ENCODE results near the gene TULP1.

TULP1 gene

GRCh38 chr6:35512740-35513139 lies at the start of gene TULP1:
Gene TULP1, minus strand, starts transcription at chr6:35512896. Its CDS starts 38 bp downstream, at chr6:35512858.
- H3K36me3 ChIP-seq (ENCODE audit: control insufficient read depth in 5 of 5, insufficient read depth in 5 of 5, low read length in 5 of 5) = no peaks in the 10 kb centered on the region
- H3K4me3 ChIP-seq (ENCODE audit: low read depth in 1 of 5, low read length in 5 of 5) = no peak within 1 kb of the TSS
- H3K9ac ChIP-seq (ENCODE audit: low read length in 5 of 5) = no peak within 1 kb of the TSS
- H3K9me3 ChIP-seq (ENCODE audit: control insufficient read depth in 5 of 5, low read length in 5 of 5) = no peaks in the 10 kb centered on the region
- peaks cover 0 to 5% (median 0%) of the 10 kb centered on the region in 5 donors for H3K4me1 ChIP-seq (ENCODE audit: control insufficient read depth in 5 of 5, insufficient read depth in 5 of 5, low read length in 5 of 5)
- no peak within 1 kb of the TSS for H3K27ac ChIP-seq (ENCODE audit: low read depth, low read length)
- H3K27me3 ChIP-seq (ENCODE audit: control insufficient read depth in 5 of 5, insufficient read depth in 4 of 5, low read length in 5 of 5) = peaks cover 16 to 42% (median 20%) of the 10 kb centered on the region in 5 donors

GRCh38 chr6:35562060-35562459 lies 49.4 kb upstream of the TULP1 start:
- Histone ChIP-seq H3K9me3 (ENCODE audit: control insufficient read depth in 5 of 5, low read length in 5 of 5) (no peaks in the 10 kb centered on the region), H3K4me1 (ENCODE audit: control insufficient read depth in 5 of 5, insufficient read depth in 5 of 5, low read length in 5 of 5) (no peaks in the 10 kb centered on the region), H3K36me3 (ENCODE audit: control insufficient read depth in 5 of 5, insufficient read depth in 5 of 5, low read length in 5 of 5) (no peaks in the 10 kb centered on the region), H3K4me3 (ENCODE audit: low read depth in 1 of 5, low read length in 5 of 5) (no peak overlapping the region), H3K27ac (ENCODE audit: low read depth, low read length) (no peak overlapping the region), H3K27me3 (ENCODE audit: control insufficient read depth in 5 of 5, insufficient read depth in 4 of 5, low read length in 5 of 5) (peaks cover 0 to 22% (median 0%) of the 10 kb centered on the region in 5 donors), H3K9ac (ENCODE audit: low read length in 5 of 5) (no peak overlapping the region)

- H3K27ac ChIP-seq (ENCODE audit: low read depth, low read length) = no peak overlapping the region
- peaks cover 0 to 22% (median 0%) of the 10 kb centered on the region in 5 donors for H3K27me3 ChIP-seq (ENCODE audit: control insufficient read depth in 5 of 5, insufficient read depth in 4 of 5, low read length in 5 of 5)
- H3K9me3 ChIP-seq (ENCODE audit: control insufficient read depth in 5 of 5, low read length in 5 of 5) = no peaks in the 10 kb centered on the region
- H3K4me1 ChIP-seq (ENCODE audit: control insufficient read depth in 5 of 5, insufficient read depth in 5 of 5, low read length in 5 of 5) = no peaks in the 10 kb centered on the region
- H3K9ac ChIP-seq (ENCODE audit: low read length in 5 of 5) = no peak overlapping the region
- H3K4me3 ChIP-seq (ENCODE audit: low read depth in 1 of 5, low read length in 5 of 5) = no peak overlapping the region
- no peaks in the 10 kb centered on the region for H3K36me3 ChIP-seq (ENCODE audit: control insufficient read depth in 5 of 5, insufficient read depth in 5 of 5, low read length in 5 of 5)
These were observed 48.4 kb upstream of the TULP1 start for GRCh38 chr6:35561113-35561512.

GRCh38 chr6:35558571-35558970 lies 45.9 kb upstream of the TULP1 start:
- H3K4me1 ChIP-seq (ENCODE audit: control insufficient read depth in 5 of 5, insufficient read depth in 5 of 5, low read length in 5 of 5) = no peaks in the 10 kb centered on the region
- no peak overlapping the region for H3K9ac ChIP-seq (ENCODE audit: low read length in 5 of 5)
- peaks cover 0 to 5% (median 0%) of the 10 kb centered on the region in 5 donors for H3K27me3 ChIP-seq (ENCODE audit: control insufficient read depth in 5 of 5, insufficient read depth in 4 of 5, low read length in 5 of 5)
- H3K9me3 ChIP-seq (ENCODE audit: control insufficient read depth in 5 of 5, low read length in 5 of 5) = no peaks in the 10 kb centered on the region
- H3K4me3 ChIP-seq (ENCODE audit: low read depth in 1 of 5, low read length in 5 of 5) = no peak overlapping the region
- H3K36me3 ChIP-seq (ENCODE audit: control insufficient read depth in 5 of 5, insufficient read depth in 5 of 5, low read length in 5 of 5) = no peaks in the 10 kb centered on the region
- H3K27ac ChIP-seq (ENCODE audit: low read depth, low read length) = no peak overlapping the region

- H3K4me3 ChIP-seq (ENCODE audit: low read depth in 1 of 5, low read length in 5 of 5) = no peak overlapping the region
- no peak overlapping the region for H3K9ac ChIP-seq (ENCODE audit: low read length in 5 of 5)
- H3K4me1 ChIP-seq (ENCODE audit: control insufficient read depth in 5 of 5, insufficient read depth in 5 of 5, low read length in 5 of 5) = no peaks in the 10 kb centered on the region
- H3K9me3 ChIP-seq (ENCODE audit: control insufficient read depth in 5 of 5, low read length in 5 of 5) = peaks cover 0 to 4% (median 3%) of the 10 kb centered on the region in 5 donors
- peaks cover 0 to 4% (median 3%) of the 10 kb centered on the region in 5 donors for H3K27me3 ChIP-seq (ENCODE audit: control insufficient read depth in 5 of 5, insufficient read depth in 4 of 5, low read length in 5 of 5)
- H3K36me3 ChIP-seq (ENCODE audit: control insufficient read depth in 5 of 5, insufficient read depth in 5 of 5, low read length in 5 of 5) = no peaks in the 10 kb centered on the region
- H3K27ac ChIP-seq (ENCODE audit: low read depth, low read length) = no peak overlapping the region
These were observed 44.5 kb upstream of the TULP1 start for GRCh38 chr6:35557239-35557638.

- Histone ChIP-seq H3K4me1 (ENCODE audit: control insufficient read depth in 5 of 5, insufficient read depth in 5 of 5, low read length in 5 of 5) (no peaks in the 10 kb centered on the region), H3K36me3 (ENCODE audit: control insufficient read depth in 5 of 5, insufficient read depth in 5 of 5, low read length in 5 of 5) (no peaks in the 10 kb centered on the region), H3K9me3 (ENCODE audit: control insufficient read depth in 5 of 5, low read length in 5 of 5) (peaks cover 0 to 13% (median 4%) of the 10 kb centered on the region in 5 donors), H3K4me3 (ENCODE audit: low read depth in 1 of 5, low read length in 5 of 5) (no peak overlapping the region), H3K9ac (ENCODE audit: low read length in 5 of 5) (no peak overlapping the region), H3K27me3 (ENCODE audit: control insufficient read depth in 5 of 5, insufficient read depth in 4 of 5, low read length in 5 of 5) (peaks cover 0 to 4% (median 3%) of the 10 kb centered on the region in 5 donors), H3K27ac (ENCODE audit: low read depth, low read length) (no peak overlapping the region)
These were observed 42.1 kb upstream of the TULP1 start for GRCh38 chr6:35554811-35555210.

GRCh38 chr6:35553315-35553714 lies 40.6 kb upstream of the TULP1 start:
- Histone ChIP-seq H3K27ac (ENCODE audit: low read depth, low read length) (no peak overlapping the region), H3K4me3 (ENCODE audit: low read depth in 1 of 5, low read length in 5 of 5) (no peak overlapping the region)

GRCh38 chr6:35552285-35552917 lies 39.7 kb upstream of the TULP1 start:
- peaks cover 0 to 13% (median 4%) of the 10 kb centered on the region in 5 donors for H3K9me3 ChIP-seq (ENCODE audit: control insufficient read depth in 5 of 5, low read length in 5 of 5)
- no peaks in the 10 kb centered on the region for H3K4me1 ChIP-seq (ENCODE audit: control insufficient read depth in 5 of 5, insufficient read depth in 5 of 5, low read length in 5 of 5)
- H3K27me3 ChIP-seq (ENCODE audit: control insufficient read depth in 5 of 5, insufficient read depth in 4 of 5, low read length in 5 of 5) = peaks cover 0 to 5% (median 3%) of the 10 kb centered on the region in 5 donors
- no peak overlapping the region for H3K9ac ChIP-seq (ENCODE audit: low read length in 5 of 5)
- H3K4me3 ChIP-seq (ENCODE audit: low read depth in 1 of 5, low read length in 5 of 5) = no peak overlapping the region
- no peak overlapping the region for H3K27ac ChIP-seq (ENCODE audit: low read depth, low read length)
- no peaks in the 10 kb centered on the region for H3K36me3 ChIP-seq (ENCODE audit: control insufficient read depth in 5 of 5, insufficient read depth in 5 of 5, low read length in 5 of 5)

More at GRCh38 chr6:35553315-35553714, 40.6 kb upstream of the TULP1 start:
- Histone ChIP-seq H3K36me3 (ENCODE audit: control insufficient read depth in 5 of 5, insufficient read depth in 5 of 5, low read length in 5 of 5) (no peaks in the 10 kb centered on the region), H3K9ac (ENCODE audit: low read length in 5 of 5) (no peak overlapping the region), H3K9me3 (ENCODE audit: control insufficient read depth in 5 of 5, low read length in 5 of 5) (peaks cover 0 to 13% (median 4%) of the 10 kb centered on the region in 5 donors), H3K4me1 (ENCODE audit: control insufficient read depth in 5 of 5, insufficient read depth in 5 of 5, low read length in 5 of 5) (no peaks in the 10 kb centered on the region), H3K27me3 (ENCODE audit: control insufficient read depth in 5 of 5, insufficient read depth in 4 of 5, low read length in 5 of 5) (peaks cover 0 to 4% (median 3%) of the 10 kb centered on the region in 5 donors)

GRCh38 chr6:35550437-35550836 lies 37.7 kb upstream of the TULP1 start:
- Histone ChIP-seq H3K9me3 (ENCODE audit: control insufficient read depth in 5 of 5, low read length in 5 of 5) (peaks cover 0 to 13% (median 4%) of the 10 kb centered on the region in 5 donors), H3K4me3 (ENCODE audit: low read depth in 1 of 5, low read length in 5 of 5) (no peak overlapping the region), H3K4me1 (ENCODE audit: control insufficient read depth in 5 of 5, insufficient read depth in 5 of 5, low read length in 5 of 5) (no peaks in the 10 kb centered on the region), H3K27me3 (ENCODE audit: control insufficient read depth in 5 of 5, insufficient read depth in 4 of 5, low read length in 5 of 5) (peaks cover 0 to 7% (median 3%) of the 10 kb centered on the region in 5 donors), H3K36me3 (ENCODE audit: control insufficient read depth in 5 of 5, insufficient read depth in 5 of 5, low read length in 5 of 5) (no peaks in the 10 kb centered on the region), H3K27ac (ENCODE audit: low read depth, low read length) (no peak overlapping the region), H3K9ac (ENCODE audit: low read length in 5 of 5) (no peak overlapping the region)

GRCh38 chr6:35547676-35548075 lies 35.0 kb upstream of the TULP1 start:
- Histone ChIP-seq H3K36me3 (ENCODE audit: control insufficient read depth in 5 of 5, insufficient read depth in 5 of 5, low read length in 5 of 5) (no peaks in the 10 kb centered on the region), H3K27ac (ENCODE audit: low read depth, low read length) (no peak overlapping the region), H3K9ac (ENCODE audit: low read length in 5 of 5) (no peak overlapping the region), H3K27me3 (ENCODE audit: control insufficient read depth in 5 of 5, insufficient read depth in 4 of 5, low read length in 5 of 5) (peaks cover 0 to 4% (median 0%) of the 10 kb centered on the region in 5 donors), H3K4me1 (ENCODE audit: control insufficient read depth in 5 of 5, insufficient read depth in 5 of 5, low read length in 5 of 5) (no peaks in the 10 kb centered on the region), H3K9me3 (ENCODE audit: control insufficient read depth in 5 of 5, low read length in 5 of 5) (peaks cover 0 to 13% (median 4%) of the 10 kb centered on the region in 5 donors), H3K4me3 (ENCODE audit: low read depth in 1 of 5, low read length in 5 of 5) (no peak overlapping the region)
